OCI-LY3 (cell line): ENCODE measurements around the gene TTC17.

Source experiments
- H2AFZ ChIP-seq: fragments of 200-600, 300-600 bp; shearing (Covaris generic); 2 replicates; pipeline ENCODE4 v1.6.0; 2014; ENCODE audit warnings: antibody characterized with exemption, low read depth, low read length
- H3K27ac ChIP-seq: fragments of 200-600, 300-600 bp; sonication (generic); 2 replicates; pipeline ENCODE4 v1.5.1; 2014; ENCODE audit warnings: mild to moderate bottlenecking, low read length, moderate library complexity, mixed read lengths
- H3K27me3 ChIP-seq: fragments of 200-600, 300-600 bp; sonication (generic); 2 replicates; pipeline ENCODE4 v1.6.1; 2014; ENCODE audit warnings: low read depth, low read length, mixed read lengths
- H3K36me3 ChIP-seq: fragments of 200-600, 300-600 bp; sonication (generic); replicated peaks from 2 replicates; pipeline ENCODE3; 2014; ENCODE audit warnings: low read depth, low read length, mixed read lengths
- H3K4me1 ChIP-seq: fragments of 300-600, 200-600 bp; sonication (generic); 2 replicates; pipeline ENCODE4 v1.6.1; 2014; ENCODE audit warnings: low read length, mixed read lengths
- H3K4me2 ChIP-seq: fragments of 200-600, 300-600 bp; sonication (generic); 2 replicates; pipeline ENCODE4 v1.6.1; 2014; ENCODE audit warnings: low read length, mixed read lengths
- H3K4me3 ChIP-seq: fragments of 300-600, 200-600 bp; sonication (generic); 2 replicates; pipeline ENCODE4 v1.5.1; 2014; ENCODE audit warnings: antibody characterized with exemption, mild to moderate bottlenecking, low read length, moderate library complexity
- H3K79me2 ChIP-seq: fragments of 300-600, 200-600 bp; shearing (Covaris generic); 2 replicates; pipeline ENCODE4 v1.6.1; 2014; ENCODE audit warnings: mild to moderate bottlenecking, low read length, mixed read lengths
- H3K9ac ChIP-seq: fragments of 300-600, 200-600 bp; shearing (Covaris generic); 2 replicates; pipeline ENCODE4 v1.6.0; 2014; ENCODE audit warnings: mild to moderate bottlenecking, low read length, moderate library complexity
- H3K9me3 ChIP-seq: fragments of 200-600, 300-600 bp; shearing (Covaris generic); 2 replicates; pipeline ENCODE4 v1.6.1; 2014; ENCODE audit warnings: low read length, mixed read lengths; ENCODE audit not compliant: insufficient read depth
- H4K20me1 ChIP-seq: fragments of 200-600, 300-600 bp; sonication (generic); 2 replicates; pipeline ENCODE4 v1.6.1; 2016; ENCODE audit warnings: low read length, mixed read lengths; ENCODE audit not compliant: insufficient read depth
- EZH2phosphoT487 ChIP-seq: fragments of 200-600 bp; shearing (Covaris generic); IDR thresholded peaks from 2 replicates; pipeline ENCODE4 v1.6.1; 2018; ENCODE audit warnings: antibody characterized with exemption, mixed run types, low read depth
- TF ChIP-seq, protein P1 (sequence below): fragments of 200-600, 300-600 bp; sonication (generic); IDR thresholded peaks from 2 replicates; pipeline ENCODE4 v1.5.1; 2014; ENCODE audit warnings: antibody characterized with exemption, low read length, low read depth

TTC17 gene

DNA sequence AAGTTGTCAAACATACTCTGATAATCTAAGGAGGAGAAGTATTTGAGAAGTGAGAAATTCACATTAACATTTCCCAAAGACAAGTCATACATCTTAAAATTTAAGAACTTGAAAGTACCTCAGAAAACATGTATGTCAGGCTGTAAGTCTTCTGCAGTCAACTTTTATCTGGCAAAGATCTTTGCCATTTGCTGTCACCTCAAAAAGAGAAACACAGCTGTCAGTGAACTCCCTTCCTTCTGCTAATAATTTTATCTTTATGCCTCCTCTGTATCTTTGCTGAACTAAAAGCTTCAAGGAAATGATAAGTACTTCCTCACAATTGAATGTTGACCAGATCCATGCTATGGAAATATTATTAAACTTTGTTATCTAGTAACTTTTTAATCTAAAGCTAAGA is 18.7 kb downstream of the TTC17 start:
- Histone ChIP-seq H2AFZ (no peak overlapping the region), H3K4me3 (no peak overlapping the region), H3K27ac (no peak overlapping the region), H3K9me3 (no peaks in the 10 kb centered on the region), H3K36me3 (peaks cover 21% of the 10 kb centered on the region), H3K9ac (no peak overlapping the region), H3K4me2 (no peak overlapping the region), H3K27me3 (no peaks in the 10 kb centered on the region), H3K79me2 (peaks cover 61% of the 10 kb centered on the region), H4K20me1 (peaks cover 22% of the 10 kb centered on the region), H3K4me1 (no peaks in the 10 kb centered on the region)
- TF ChIP-seq, protein P1, sequence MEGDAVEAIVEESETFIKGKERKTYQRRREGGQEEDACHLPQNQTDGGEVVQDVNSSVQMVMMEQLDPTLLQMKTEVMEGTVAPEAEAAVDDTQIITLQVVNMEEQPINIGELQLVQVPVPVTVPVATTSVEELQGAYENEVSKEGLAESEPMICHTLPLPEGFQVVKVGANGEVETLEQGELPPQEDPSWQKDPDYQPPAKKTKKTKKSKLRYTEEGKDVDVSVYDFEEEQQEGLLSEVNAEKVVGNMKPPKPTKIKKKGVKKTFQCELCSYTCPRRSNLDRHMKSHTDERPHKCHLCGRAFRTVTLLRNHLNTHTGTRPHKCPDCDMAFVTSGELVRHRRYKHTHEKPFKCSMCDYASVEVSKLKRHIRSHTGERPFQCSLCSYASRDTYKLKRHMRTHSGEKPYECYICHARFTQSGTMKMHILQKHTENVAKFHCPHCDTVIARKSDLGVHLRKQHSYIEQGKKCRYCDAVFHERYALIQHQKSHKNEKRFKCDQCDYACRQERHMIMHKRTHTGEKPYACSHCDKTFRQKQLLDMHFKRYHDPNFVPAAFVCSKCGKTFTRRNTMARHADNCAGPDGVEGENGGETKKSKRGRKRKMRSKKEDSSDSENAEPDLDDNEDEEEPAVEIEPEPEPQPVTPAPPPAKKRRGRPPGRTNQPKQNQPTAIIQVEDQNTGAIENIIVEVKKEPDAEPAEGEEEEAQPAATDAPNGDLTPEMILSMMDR: no peak

- TF ChIP-seq, protein P1: no peak
- TF ChIP-seq EZH2phosphoT487: no peak
- Histone ChIP-seq H3K4me3 (no peak overlapping the region), H3K4me2 (no peak overlapping the region), H3K27me3 (no peaks in the 10 kb centered on the region), H3K9ac (no peak overlapping the region), H3K36me3 (peaks cover 16% of the 10 kb centered on the region), H4K20me1 (peaks cover 22% of the 10 kb centered on the region), H2AFZ (no peak overlapping the region), H3K27ac (no peak overlapping the region), H3K9me3 (no peaks in the 10 kb centered on the region), H3K79me2 (peaks cover 50% of the 10 kb centered on the region), H3K4me1 (peaks cover 2% of the 10 kb centered on the region)
Observed at GRCh38 chr11:43378897-43379296, 20.2 kb downstream of the TTC17 start.

- H3K4me1 ChIP-seq: peaks cover 7% of the 10 kb centered on the region
Observed at GRCh38 chr11:43381802-43382201, 23.1 kb downstream of the TTC17 start.

DNA sequence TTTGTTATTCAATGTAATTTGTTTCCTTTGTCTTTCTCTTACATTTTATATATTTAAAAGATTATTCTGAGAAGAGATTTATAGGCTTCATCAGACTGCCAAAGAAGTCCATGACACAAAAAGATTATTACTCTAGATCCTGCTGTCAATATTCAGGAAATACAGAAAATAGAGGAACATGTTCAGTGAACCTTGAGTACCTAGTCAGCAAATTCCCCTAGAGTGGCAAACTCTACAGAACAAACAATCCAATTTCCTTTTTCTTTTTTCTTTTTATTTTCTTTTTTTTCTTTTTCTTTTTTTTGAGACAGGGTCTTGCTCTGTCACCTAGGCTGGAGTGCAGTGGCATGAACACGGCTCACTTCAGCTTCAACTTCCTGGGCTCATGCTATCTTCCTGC is 23.9 kb downstream of the TTC17 start:
- Histone ChIP-seq H3K9me3 (no peaks in the 10 kb centered on the region), H3K9ac (no peak overlapping the region), H3K4me3 (no peak overlapping the region)

More at GRCh38 chr11:43381802-43382201, 23.1 kb downstream of the TTC17 start:
- H4K20me1 ChIP-seq: peaks cover 9% of the 10 kb centered on the region; the same call in 1 of the 2 replicates
- no peaks in the 10 kb centered on the region for H3K27me3 ChIP-seq
- no peak overlapping the region for H2AFZ ChIP-seq
- no peak overlapping the region for H3K4me3 ChIP-seq
- no peaks in the 10 kb centered on the region for H3K9me3 ChIP-seq
- H3K27ac ChIP-seq: no peak overlapping the region
- TF ChIP-seq, protein P1: no peak
- no peak for TF ChIP-seq EZH2phosphoT487
- peaks cover 27% of the 10 kb centered on the region for H3K79me2 ChIP-seq
- peaks cover 16% of the 10 kb centered on the region for H3K36me3 ChIP-seq
- no peak overlapping the region for H3K4me2 ChIP-seq
- H3K9ac ChIP-seq: no peak overlapping the region

More for the DNA sequence above, 23.9 kb downstream of the TTC17 start:
- peaks cover 14% of the 10 kb centered on the region for H4K20me1 ChIP-seq
- peaks cover 22% of the 10 kb centered on the region for H3K36me3 ChIP-seq
- no peaks in the 10 kb centered on the region for H3K27me3 ChIP-seq
- H2AFZ ChIP-seq: no peak overlapping the region
- H3K79me2 ChIP-seq: peaks cover 20% of the 10 kb centered on the region
- H3K4me2 ChIP-seq: no peak overlapping the region
- H3K27ac ChIP-seq: no peak overlapping the region
- TF ChIP-seq, protein P1: no peak
- TF ChIP-seq EZH2phosphoT487: no peak
- H3K4me1 ChIP-seq: peaks cover 7% of the 10 kb centered on the region
